GM12864 (cell line): Measurements from ENCODE around the gene SLC7A11.

Experiments
- DNase-seq: peaks from one replicate; pipeline ENCODE4 v3.0.0-alpha.2; 2011; ENCODE audit warnings: low read depth
- H3K4me3 ChIP-seq: 2 replicates; pipeline ENCODE4 v1.5.1; 2011; ENCODE audit warnings: mild to moderate bottlenecking, low read depth, low read length, control low read depth
- TF ChIP-seq, protein P1 (sequence below): IDR thresholded peaks from 2 replicates; pipeline ENCODE4 v1.5.1; 2011; ENCODE audit warnings: low read depth, mild to moderate bottlenecking, moderate library complexity, low read length, control low read depth, inconsistent platforms; ENCODE audit errors: missing control alignments

Gene SLC7A11

DNA sequence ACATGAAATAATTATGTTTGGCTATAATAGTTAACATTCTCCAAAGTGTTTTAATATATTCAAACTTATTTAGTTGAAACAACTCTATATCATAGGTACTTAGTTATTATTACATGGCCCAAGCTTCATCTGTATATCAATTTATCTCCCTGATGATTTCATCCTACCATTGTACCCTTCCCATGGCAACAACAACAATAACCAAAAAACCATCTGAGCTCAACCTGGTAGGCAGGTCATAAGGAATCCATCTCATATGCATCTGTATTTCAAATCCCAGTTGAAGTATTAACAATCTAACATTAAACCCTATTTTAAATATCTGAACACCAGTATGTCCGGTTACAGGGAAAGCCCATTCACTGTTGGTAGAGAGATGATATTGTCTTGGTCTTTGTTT is 33.1 kb upstream of the SLC7A11 start:
- no peak overlapping the region for H3K4me3 ChIP-seq
- DNase-seq: no peak
- TF ChIP-seq, protein P1, sequence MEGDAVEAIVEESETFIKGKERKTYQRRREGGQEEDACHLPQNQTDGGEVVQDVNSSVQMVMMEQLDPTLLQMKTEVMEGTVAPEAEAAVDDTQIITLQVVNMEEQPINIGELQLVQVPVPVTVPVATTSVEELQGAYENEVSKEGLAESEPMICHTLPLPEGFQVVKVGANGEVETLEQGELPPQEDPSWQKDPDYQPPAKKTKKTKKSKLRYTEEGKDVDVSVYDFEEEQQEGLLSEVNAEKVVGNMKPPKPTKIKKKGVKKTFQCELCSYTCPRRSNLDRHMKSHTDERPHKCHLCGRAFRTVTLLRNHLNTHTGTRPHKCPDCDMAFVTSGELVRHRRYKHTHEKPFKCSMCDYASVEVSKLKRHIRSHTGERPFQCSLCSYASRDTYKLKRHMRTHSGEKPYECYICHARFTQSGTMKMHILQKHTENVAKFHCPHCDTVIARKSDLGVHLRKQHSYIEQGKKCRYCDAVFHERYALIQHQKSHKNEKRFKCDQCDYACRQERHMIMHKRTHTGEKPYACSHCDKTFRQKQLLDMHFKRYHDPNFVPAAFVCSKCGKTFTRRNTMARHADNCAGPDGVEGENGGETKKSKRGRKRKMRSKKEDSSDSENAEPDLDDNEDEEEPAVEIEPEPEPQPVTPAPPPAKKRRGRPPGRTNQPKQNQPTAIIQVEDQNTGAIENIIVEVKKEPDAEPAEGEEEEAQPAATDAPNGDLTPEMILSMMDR: no peak

DNA sequence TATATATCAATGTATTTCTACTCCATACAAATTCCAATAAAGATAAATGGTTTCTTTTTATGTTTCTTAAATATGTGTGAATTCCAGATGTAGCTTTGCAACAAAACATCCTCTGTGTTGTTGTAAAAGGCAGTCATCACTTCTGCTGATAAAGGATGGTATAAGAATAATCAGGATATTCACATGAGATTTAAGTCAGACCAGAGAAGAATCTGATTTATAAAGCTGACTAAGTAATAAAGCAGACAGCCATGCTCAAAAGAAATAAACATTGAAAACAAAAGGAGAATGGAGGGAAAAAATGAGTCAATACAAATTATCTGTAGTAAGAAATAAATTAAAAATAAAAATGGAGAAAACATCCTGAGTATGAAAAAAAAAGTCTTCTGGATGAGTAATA is 27.0 kb upstream of the SLC7A11 start:
- DNase-seq: no peak

DNA sequence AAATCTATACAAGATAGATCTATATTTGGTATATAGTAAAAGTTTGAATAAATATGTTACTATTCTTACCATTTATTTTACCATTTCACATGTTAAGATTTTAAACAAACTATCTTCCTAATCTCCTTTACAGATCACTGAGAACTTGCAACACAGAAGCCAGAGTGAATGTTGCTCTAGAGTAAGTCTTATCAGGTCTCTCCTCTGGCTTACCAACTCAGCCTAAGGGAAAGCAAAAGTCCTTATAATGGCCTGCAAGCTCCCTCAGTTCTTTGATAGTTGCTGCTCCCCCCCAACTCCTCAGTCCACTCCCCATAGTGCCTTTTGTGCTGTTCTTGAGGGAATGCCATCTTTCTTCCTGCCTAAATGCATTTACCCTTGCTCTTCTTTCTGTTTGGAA is 25.7 kb upstream of the SLC7A11 start:
- DNase-seq: no peak
- H3K4me3 ChIP-seq: no peak overlapping the region
- TF ChIP-seq, protein P1: no peak

More for the DNA sequence above, 27.0 kb upstream of the SLC7A11 start:
- TF ChIP-seq, protein P1: no peak
- no peak overlapping the region for H3K4me3 ChIP-seq

DNA sequence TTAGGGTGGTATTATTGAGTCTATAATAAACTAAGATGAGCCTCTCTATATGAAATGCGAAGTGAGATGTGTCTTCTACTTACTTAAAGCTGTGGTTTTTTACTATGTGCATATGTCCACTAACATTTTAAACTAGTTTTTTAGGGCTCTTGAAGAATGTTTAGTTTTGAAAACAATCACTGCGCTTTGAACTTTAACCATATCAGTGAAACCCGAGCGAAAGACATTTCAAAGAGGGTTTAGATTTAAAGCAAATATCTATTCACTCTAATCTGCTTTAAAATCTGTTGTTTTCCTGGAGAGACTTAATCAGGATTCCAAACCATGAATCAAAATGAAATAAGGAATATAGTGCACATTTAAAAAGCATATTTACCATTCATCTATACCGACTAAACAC is 24.8 kb upstream of the SLC7A11 start:
- TF ChIP-seq, protein P1: no peak
- DNase-seq: no peak
- no peak overlapping the region for H3K4me3 ChIP-seq

DNA sequence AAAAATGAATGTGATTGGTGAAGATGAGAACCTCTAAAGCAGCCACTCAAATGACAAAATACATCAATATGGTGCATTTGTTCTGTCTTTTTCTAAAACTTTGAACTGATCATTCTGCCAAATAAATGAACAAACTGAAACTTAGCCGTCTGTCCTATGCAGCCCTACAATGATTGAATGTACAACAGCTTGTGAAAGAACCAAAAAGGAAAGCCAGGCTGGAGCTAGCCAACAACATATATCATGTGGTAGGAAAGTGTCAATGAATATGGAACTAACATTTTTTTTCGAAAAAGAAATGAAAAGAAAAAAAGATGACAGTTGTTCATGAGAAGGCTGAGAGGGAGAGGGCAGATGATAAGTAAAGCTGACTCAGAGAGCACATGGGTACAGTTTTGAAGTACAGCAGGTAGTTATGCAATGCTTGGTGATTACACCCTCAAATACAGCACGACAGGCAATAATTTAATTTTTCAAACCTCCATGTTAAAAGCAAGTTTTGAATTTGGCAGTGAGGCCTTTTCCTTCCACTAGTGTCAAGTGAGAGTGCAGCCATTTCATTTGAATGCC is 21.2 kb upstream of the SLC7A11 start:
- DNase-seq: no peak
- TF ChIP-seq, protein P1: no peak
- H3K4me3 ChIP-seq: no peak overlapping the region

DNA sequence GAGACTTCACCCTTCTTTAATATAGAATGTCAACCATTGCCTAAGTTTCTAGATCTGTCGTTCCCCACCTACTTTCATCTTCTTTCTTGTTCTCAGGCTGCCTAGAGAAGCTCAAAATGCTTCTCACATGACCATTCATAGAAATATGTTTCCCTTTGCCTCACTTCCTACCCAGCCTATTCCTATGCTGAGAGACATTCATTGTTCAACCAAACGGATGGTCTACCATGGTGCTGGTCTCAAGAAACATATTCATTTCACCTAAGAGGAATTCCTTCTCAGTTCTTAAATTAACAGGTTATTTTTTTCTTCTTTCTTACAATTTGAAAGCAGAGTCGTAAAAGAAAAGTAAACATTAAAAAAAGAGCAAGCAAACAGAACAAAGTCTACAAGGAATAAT is 20.3 kb upstream of the SLC7A11 start:
- H3K4me3 ChIP-seq: no peak overlapping the region
- DNase-seq: no peak
- TF ChIP-seq, protein P1: no peak

DNA sequence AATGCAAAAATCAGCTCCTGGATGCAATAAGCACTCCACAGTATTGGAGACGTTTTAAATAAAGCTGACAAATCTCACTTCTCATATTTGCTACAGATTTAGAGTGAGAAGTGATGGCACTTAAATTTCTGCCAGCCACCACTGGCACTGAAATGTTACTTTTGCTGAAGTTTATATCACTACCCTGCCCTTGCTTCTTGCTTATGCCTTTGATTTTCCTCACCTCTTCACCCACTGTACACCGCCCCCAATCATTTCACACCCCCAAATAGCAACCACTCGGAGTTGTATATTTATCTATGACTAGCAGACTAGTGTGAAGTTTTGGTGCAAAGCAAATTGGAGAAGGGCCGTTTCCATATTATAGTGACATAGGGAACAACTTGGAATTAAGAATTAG is 19.9 kb upstream of the SLC7A11 start:
- DNase-seq: no peak
- TF ChIP-seq, protein P1: no peak

More for the DNA sequence above, 19.9 kb upstream of the SLC7A11 start:
- H3K4me3 ChIP-seq: no peak overlapping the region
